ENCODE results near the gene SEC24D.
"Not testable (repeated sequence)": the region's sequence is repeated elsewhere in the genome, so short reads cannot be mapped to it uniquely, and the experiment has no call there.

SEC24D gene

DNA sequence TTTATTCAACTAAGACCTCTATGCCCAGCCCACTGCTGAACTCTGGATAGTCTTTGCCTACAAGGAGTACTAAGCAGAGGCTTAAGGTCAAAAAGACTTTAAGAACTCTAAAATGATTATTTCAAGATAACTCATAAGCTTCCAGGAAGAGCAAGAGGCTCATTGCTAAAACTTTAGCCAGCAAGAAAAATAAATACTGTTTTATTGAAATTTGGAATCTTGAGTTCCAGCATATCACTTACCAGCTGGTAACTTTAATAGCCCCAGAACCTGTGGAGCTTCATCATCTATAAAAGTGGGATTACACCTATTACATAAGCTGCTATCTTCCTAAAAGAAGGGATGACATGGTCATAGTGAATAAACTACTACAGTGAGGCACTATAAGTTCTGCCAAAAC, 47.0 kb downstream of the SEC24D start:
- no peak overlapping the region for H3K27ac ChIP-seq

DNA sequence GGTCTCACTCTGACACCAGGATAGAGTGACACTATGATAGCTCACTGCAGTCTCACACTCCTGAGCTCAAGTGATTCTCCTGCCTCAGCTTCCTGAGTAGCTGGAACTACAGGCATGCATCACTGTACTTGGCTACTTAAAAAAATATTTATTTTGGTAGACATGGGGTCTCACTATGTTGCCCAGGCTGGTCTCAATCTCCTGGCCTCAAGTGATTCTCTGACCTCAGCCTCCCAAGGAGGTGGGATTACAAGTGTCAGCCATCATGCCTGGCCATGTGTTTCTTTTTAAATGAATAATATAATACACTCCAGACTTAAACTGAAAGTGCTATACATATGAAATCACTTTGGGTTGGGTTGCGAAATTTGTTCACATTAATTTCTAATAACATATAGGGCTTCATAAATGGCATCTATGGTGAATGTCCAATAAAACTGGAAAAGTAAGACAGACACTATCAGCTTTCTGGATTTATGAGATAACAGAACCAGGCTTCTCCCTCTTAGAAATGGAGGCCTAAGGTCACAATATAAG, 48.0 kb downstream of the SEC24D start:
- no peak for TF ChIP-seq CTCF (conservative IDR thresholded peaks at IDR 0.05)
- no peak overlapping the region for H3K27ac ChIP-seq

More for the DNA sequence above, 47.0 kb downstream of the SEC24D start:
- TF ChIP-seq CTCF (conservative IDR thresholded peaks at IDR 0.05), result no peak

GRCh38 chr4:118784776-118785175, 51.1 kb downstream of the SEC24D start:
- TF ChIP-seq CTCF (conservative IDR thresholded peaks at IDR 0.05), result no peak
- H3K27ac ChIP-seq, result no peak overlapping the region

DNA sequence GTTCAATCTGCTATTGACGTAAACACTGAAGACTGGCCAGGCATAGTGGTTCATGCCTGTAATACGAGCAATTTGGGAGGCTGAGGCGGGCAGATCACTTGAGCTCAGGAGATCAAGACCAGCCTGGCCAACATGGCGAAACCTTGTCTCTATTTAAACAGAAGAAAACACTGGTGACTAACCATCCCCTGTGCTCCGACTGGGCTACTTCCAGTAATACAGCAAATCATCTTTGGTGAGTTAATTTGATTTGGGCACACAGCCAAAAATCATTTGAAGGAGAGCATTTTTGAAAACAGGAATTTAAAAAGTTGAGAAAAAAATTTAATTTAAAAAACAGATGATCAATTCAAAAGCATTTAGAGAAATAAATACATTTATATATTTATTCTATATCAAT, 52.0 kb downstream of the SEC24D start:
- H3K27ac ChIP-seq, result no peak overlapping the region
- TF ChIP-seq CTCF (conservative IDR thresholded peaks at IDR 0.05), result no peak

GRCh38 chr4:118782886-118783285, 53.0 kb downstream of the SEC24D start:
- H3K27ac ChIP-seq, result not testable (repeated sequence)

- H3K27ac ChIP-seq, result not testable (repeated sequence)
These were observed 58.3 kb downstream of the SEC24D start for GRCh38 chr4:118777649-118778048.

GRCh38 chr4:118776955-118777640, 58.8 kb downstream of the SEC24D start:
- H3K27ac ChIP-seq, result not testable (repeated sequence)

DNA sequence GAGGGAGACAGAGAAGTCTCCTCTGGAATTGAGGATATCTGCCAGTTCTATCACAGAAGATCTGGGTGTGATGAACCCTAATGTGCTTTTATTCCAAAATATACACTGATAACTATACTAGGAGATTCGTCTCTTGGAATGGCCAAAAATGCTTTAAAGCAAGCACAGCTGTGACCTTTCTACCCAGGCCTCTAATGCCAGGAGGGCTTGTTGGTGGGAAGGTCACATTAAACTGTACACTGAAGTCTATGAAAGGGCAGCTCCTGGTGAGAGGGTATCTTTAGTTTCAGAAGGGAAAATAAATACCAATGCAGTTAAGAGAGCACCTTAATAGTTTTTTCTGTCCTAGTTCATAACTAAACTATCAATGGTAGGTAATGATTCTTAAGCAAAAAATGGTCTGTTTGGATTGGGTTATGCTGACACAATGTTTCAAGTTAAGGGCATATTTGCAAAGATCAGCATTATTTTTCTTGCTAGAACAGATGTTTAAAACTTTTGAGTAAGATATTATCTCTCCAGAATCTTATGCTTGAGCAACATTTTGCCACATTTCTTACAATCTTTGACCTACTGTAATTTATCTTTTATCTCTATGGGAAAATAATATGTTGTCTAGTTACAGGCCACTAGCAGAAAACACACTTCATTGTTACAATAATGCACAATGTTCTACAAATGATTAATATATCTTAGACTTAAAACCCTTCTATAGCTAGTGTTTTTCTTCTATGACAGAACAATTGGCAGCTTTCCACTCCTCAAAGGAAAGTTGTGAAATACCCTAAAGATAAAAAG, 59.6 kb downstream of the SEC24D start:
- no peak for TF ChIP-seq CTCF (conservative IDR thresholded peaks at IDR 0.05)
- no peak overlapping the region for H3K27ac ChIP-seq

DNA sequence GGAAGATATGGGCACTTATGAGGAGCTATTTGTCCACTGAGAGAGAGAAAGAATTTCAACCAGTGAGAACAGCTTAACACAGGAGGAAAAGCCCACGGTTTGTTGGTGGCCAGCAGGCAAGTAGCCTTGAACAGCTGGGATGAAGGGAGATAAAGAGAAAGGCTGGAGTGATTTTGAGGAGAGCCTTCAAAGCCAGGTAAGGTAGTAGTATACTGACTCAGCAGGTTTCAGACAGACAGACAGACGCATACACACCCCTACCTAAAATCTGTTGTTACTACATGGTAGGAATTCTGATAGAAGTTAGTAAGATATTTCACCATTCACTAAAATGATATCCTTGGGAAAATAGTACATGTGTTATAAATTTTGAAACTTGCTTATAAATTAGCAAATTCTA, 60.5 kb downstream of the SEC24D start:
- no peak overlapping the region for H3K27ac ChIP-seq

More for the DNA sequence above, 60.5 kb downstream of the SEC24D start:
- TF ChIP-seq CTCF (conservative IDR thresholded peaks at IDR 0.05), result no peak
